ENCODE data around the gene SYCP3.

DNA sequence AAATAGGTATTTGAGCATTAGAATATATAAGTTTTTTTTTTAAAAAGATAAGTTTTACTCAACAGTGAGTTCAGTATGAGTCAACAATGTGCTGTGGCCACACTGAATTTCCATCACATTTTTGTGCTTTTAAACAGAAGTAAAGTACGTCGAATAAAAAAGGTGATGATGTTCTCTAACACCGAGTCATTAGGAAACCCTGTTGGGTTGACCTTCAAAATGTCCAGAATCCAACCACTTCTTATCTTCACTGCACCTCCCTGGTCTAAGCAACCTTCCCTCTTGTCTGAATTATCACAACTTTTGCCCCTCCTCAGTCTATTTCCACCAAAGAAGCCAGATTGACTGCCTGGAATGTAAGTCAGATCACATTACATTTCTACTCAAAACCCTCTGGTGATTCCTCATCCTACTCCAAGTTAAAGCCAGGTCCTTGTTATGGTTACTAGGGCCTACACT is 43.0 kb upstream of the SYCP3 start:
- TF ChIP-seq, protein P1, sequence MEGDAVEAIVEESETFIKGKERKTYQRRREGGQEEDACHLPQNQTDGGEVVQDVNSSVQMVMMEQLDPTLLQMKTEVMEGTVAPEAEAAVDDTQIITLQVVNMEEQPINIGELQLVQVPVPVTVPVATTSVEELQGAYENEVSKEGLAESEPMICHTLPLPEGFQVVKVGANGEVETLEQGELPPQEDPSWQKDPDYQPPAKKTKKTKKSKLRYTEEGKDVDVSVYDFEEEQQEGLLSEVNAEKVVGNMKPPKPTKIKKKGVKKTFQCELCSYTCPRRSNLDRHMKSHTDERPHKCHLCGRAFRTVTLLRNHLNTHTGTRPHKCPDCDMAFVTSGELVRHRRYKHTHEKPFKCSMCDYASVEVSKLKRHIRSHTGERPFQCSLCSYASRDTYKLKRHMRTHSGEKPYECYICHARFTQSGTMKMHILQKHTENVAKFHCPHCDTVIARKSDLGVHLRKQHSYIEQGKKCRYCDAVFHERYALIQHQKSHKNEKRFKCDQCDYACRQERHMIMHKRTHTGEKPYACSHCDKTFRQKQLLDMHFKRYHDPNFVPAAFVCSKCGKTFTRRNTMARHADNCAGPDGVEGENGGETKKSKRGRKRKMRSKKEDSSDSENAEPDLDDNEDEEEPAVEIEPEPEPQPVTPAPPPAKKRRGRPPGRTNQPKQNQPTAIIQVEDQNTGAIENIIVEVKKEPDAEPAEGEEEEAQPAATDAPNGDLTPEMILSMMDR (IDR thresholded peaks at IDR 0.05) = no peak
- no peak for TF ChIP-seq POLR2A (IDR thresholded peaks at IDR 0.05)
